ENCODE measurements around the gene STAT4. TPM values are rescaled to one million over a fixed set of nuclear protein-coding genes. Genes with fewer than 3 reads are reported as not detected.

STAT4 gene
- total RNA-seq, 1 donor: 5.9 TPM

DNA sequence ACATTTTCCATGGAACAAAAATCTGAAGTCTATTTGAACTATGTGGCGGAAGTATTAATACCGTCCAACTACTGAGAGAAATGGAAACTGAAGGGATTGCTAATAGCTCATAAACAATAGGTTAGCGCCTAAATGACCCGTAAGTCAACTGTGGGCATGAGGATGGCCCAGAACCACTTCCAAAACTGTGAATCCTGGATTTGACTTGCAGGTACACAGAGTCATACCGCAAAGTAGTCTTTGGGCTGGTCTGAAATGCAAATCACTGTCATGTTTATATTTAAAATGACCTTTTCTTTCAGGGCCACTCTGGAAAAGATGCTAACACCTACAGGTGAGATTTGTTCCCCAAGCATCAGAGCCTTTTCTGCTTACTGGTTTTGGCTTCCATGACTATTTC, 50.6 kb downstream of the STAT4 start:
- no peak for DNase-seq (ENCODE audit: low read depth in 2 of 3, low spot score in 2 of 3)

- no peak for DNase-seq (ENCODE audit: low read depth in 2 of 3, low spot score in 2 of 3)
Observed at GRCh38 chr2:191087311-191087710, 63.5 kb downstream of the STAT4 start.

DNA sequence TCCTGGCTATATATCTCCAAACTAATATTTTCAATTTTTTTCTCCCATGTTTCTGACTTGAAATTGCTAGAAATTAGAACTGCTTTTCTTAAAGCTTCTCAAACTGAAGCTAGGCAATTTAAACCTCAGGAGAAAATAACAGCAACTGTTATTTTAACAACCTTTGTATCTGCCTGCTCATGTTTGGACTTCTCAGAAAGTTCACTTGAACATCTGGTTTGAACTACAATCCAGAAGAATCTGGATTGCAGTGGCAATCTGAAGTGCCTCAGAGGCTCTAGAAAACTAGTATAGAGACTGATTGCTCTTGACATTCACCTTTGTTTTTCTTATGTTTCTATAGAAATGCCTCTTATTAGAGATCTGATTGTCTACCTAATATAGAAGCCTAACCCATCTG, 64.1 kb downstream of the STAT4 start:
- DNase-seq (ENCODE audit: low read depth in 2 of 3, low spot score in 2 of 3): no peak

GRCh38 chr2:191083540-191083939, 67.3 kb downstream of the STAT4 start:
- no peak for DNase-seq (ENCODE audit: low read depth in 2 of 3, low spot score in 2 of 3)

GRCh38 chr2:191082321-191082720, 68.5 kb downstream of the STAT4 start:
- DNase-seq (ENCODE audit: low read depth in 2 of 3, low spot score in 2 of 3): no peak

GRCh38 chr2:191081411-191082155, 69.2 kb downstream of the STAT4 start:
- no peak for DNase-seq (ENCODE audit: low read depth in 2 of 3, low spot score in 2 of 3)

- DNase-seq (ENCODE audit: low read depth in 2 of 3, low spot score in 2 of 3): no peak
Observed at GRCh38 chr2:191078165-191078867, 72.5 kb downstream of the STAT4 start.

DNA sequence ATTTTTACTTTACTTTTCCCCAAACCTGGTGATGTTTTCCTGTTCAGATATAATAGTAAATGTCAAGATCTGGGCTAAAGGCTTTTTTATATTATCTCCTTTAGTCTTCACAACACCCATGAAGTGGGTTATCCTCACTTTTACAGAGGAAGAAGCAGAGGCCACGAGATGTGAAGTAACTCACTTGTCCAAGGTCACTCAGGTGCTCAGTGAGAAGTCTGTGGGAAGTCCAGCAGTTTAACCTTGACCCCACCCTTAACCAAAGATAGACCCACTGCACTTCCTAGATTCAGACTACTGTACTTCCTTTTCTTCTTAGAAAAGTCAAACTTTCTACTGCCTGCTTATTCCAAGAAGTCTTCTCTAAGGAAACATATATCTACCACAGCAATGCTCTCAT, 80.5 kb downstream of the STAT4 start:
- no peak for DNase-seq (ENCODE audit: low read depth in 2 of 3, low spot score in 2 of 3)

DNA sequence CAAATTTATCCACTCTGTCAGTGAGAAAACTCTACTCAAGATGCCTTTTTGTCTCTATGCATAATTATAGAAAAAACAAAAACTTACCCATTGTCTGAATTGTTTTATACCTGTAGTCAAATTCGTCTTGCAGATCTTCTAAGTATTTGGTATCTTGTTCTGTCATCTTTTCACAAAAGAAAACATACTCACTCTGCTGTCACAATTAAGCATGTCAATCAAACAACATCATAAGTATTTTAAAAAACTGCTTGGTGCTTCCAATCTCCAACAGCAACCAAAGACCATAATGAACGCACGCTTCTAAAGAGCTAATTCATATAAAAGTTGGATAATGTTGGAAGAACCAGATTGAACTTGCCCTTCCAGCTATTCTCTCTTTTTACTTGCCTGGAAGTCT, 81.2 kb downstream of the STAT4 start:
- no peak for DNase-seq (ENCODE audit: low read depth in 2 of 3, low spot score in 2 of 3)

GRCh38 chr2:191066919-191067233, 83.9 kb downstream of the STAT4 start:
- DNase-seq (ENCODE audit: low read depth in 2 of 3, low spot score in 2 of 3): no peak

DNA sequence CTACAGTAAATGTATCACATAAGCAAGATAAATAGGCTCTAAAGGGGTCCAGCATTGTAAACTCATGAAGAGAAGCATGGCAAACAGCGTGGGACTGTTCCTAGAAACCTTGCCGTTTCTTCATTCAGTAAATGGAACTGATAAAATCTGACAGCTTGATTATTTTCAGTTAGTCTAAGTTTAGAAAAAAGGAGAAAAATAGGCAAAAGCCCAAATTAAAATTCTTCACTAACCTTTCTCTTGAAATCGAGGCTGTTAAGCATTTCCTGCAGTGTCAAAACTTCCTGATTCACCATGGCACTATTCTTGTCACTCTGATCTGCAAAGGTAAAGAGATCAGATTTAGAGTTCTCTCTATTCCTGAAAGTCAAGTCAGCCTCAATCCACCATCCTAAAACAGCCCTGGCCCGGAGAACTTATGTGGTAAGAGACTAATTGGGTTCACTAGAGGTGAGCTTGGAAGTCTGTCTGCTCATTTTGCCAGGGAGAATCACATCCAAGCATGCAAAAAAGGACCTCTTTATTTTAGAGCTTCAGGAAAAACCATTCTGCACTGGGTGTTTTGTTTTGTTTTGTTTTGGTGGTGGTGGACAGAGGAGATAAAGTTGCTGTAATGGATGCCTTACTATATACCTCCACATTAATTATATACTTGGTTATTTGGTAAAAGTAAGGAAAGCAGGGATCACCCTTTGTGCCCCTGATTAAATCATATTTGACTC, 84.4 kb downstream of the STAT4 start:
- DNase-seq (ENCODE audit: low read depth in 2 of 3, low spot score in 2 of 3): no peak

- DNase-seq (ENCODE audit: low read depth in 2 of 3, low spot score in 2 of 3): no peak
Observed at GRCh38 chr2:191065785-191066184, 85.0 kb downstream of the STAT4 start.

GRCh38 chr2:191064590-191064989, 86.2 kb downstream of the STAT4 start:
- DNase-seq (ENCODE audit: low read depth in 2 of 3, low spot score in 2 of 3): peak in 2 of 3 donors; percentile 16 to 47

GRCh38 chr2:191063584-191063983, 87.2 kb downstream of the STAT4 start:
- no peak for DNase-seq (ENCODE audit: low read depth in 2 of 3, low spot score in 2 of 3)

- no peak for DNase-seq (ENCODE audit: low read depth in 2 of 3, low spot score in 2 of 3)
Observed at GRCh38 chr2:191061381-191061980, 89.3 kb downstream of the STAT4 start.

DNA sequence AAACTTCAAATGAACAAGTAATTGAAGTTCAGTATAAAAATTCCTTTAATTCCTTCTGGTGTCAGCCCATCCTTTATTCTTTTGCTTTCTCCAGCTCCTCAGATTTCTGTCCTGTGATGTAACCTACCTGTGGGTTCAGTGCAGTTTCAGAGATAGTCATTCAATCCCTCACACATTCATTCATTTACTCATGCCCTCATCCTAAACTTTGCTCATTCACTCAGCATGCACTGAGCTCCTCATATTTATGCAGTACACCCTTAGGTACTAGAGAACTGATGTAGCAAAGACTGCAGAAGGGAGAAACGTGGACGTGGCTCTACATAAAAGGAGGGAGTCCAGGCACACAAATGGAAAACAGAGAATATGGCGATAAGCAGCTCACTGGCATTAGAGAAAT, 91.5 kb downstream of the STAT4 start:
- DNase-seq (ENCODE audit: low read depth in 2 of 3, low spot score in 2 of 3): no peak

DNA sequence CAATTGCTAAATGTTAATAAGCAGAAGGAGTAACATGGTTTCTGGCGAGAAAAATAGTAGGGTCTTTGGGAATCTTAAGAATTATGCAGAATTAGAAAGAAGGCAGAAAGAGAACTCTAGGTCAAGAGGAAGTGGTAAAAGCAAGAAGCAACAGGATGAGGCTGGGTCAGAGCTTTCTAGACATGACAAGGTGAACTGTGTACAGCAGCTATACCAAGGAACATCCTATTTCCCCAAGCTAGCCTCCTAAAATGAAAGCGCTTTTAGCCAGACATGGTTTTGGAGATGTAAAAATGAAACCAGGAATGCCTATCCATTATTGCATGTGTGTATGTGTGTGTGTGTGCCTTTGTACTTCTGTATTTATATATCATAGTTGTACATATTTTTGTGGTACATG, 94.6 kb downstream of the STAT4 start:
- DNase-seq (ENCODE audit: low read depth in 2 of 3, low spot score in 2 of 3): peak in 1 of 3 donors; percentile 41

DNA sequence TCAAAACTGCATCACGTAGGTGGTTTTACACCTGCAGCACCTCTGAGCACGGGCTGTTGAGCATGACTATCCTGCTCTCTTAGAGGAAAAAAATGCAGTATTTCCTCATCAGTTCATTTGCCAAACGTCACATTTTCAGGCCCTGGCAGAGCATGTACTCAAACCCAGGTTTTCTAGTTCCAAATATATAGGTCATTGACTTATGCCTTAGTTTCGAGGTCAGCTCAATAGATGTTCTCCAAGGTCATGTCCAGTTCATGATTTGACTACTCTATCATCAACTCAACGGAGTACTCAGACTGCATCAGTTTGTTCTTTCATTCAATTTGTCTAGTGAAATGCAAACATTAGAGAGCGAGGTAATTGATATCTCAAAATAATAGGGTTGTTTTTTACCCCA, 97.5 kb downstream of the STAT4 start:
- no peak for DNase-seq (ENCODE audit: low read depth in 2 of 3, low spot score in 2 of 3)

DNA sequence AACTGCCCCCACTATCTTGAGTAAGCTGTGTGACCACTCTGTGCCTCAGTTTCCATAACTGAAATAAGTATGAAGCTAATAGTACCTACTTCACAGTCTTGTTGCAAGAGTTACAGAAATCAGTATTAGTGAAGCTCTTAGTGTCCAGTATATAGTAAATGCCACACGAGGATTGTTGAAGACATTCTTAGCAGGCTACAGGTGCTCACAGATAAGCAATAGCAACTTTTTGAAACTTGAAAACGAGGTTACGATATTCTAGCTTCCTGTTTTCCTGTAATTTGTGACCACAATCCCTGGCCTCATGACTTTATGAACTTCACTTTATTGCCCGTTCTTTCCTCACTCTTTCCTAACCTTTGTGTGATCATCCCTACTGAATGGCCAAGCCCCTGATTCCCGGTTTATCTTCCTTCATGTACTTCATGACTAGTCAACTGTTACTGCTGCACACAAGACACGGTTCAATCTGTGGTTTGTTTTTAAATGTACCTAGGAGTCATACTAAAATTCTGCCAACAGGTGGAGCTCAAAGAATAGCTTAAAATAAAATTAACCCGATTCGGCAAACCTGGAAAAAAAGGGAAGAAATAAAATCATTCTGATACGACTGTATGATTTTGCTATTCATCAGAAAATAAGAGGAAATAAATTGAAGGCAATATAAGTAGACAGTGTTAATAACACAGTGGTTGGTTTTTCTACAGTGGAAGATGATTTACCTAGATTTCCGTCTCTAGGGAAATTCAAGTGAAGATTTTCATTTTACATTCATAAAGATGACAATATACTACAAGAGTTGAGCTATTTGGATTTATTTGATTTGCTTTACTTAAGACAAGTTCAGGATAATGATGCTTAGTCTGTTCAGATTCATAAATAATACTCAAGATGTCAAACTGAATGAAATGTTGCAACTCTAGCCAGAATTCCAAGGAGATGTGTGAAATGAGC, 98.7 kb downstream of the STAT4 start:
- peak in 2 of 3 donors; percentile 71 to 87 for DNase-seq (ENCODE audit: low read depth in 2 of 3, low spot score in 2 of 3)

- no peak for DNase-seq (ENCODE audit: low read depth in 2 of 3, low spot score in 2 of 3)
Observed at GRCh38 chr2:191051177-191051576, 99.6 kb downstream of the STAT4 start.
